HCT116 (cell line): ENCODE results near the gene EIF4G2.

Experiments
- POLR2A ChIP-seq: IDR thresholded peaks from 2 replicates; pipeline ENCODE4 v1.7.0; 2011; ENCODE audit warnings: borderline replicate concordance; ENCODE audit not compliant: insufficient read depth, insufficient read length; ENCODE audit errors: extremely low read depth
- TF ChIP-seq, protein P1 (sequence below), 3 experiments: fragments of 200-600 bp in 1 of 3; sonication (generic) in 1 of 3; IDR thresholded peaks in 2 of 3; conservative IDR thresholded peaks in 1 of 3; 2 replicates each; pipeline ENCODE4 v1.5.1; 2012 to 2017; ENCODE audit warnings: low read depth in 2 of 3, low read length in 2 of 3, antibody characterized with exemption in 1 of 3, borderline replicate concordance in 1 of 3, control low read depth in 1 of 3, mild to moderate bottlenecking in 1 of 3, mixed read lengths in 1 of 3, mixed run types in 1 of 3, moderate library complexity in 1 of 3; ENCODE audit not compliant: insufficient read depth in 1 of 3

DNA sequence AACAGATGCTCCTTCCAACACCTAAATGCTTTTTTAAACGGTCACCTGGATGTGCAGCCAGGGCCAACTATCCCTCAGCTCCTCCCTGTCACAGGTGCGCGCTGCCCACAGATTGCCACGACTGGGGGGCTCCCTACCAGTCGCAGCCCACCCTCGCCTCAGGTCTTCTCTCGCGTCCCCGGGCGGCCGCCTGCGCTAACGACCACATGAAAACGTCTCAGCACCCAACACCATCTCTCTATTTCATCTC lies 48.7 kb upstream of the EIF4G2 start:
- TF ChIP-seq, protein P1, sequence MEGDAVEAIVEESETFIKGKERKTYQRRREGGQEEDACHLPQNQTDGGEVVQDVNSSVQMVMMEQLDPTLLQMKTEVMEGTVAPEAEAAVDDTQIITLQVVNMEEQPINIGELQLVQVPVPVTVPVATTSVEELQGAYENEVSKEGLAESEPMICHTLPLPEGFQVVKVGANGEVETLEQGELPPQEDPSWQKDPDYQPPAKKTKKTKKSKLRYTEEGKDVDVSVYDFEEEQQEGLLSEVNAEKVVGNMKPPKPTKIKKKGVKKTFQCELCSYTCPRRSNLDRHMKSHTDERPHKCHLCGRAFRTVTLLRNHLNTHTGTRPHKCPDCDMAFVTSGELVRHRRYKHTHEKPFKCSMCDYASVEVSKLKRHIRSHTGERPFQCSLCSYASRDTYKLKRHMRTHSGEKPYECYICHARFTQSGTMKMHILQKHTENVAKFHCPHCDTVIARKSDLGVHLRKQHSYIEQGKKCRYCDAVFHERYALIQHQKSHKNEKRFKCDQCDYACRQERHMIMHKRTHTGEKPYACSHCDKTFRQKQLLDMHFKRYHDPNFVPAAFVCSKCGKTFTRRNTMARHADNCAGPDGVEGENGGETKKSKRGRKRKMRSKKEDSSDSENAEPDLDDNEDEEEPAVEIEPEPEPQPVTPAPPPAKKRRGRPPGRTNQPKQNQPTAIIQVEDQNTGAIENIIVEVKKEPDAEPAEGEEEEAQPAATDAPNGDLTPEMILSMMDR (IDR thresholded peaks at IDR 0.05 in 2 of 3, conservative IDR thresholded peaks at IDR 0.05 in 1 of 3; ENCODE audit: borderline replicate concordance in 1 of 3, insufficient read depth in 1 of 3, low read depth in 2 of 3, low read length in 2 of 3) = no peak
- TF ChIP-seq POLR2A = no peak
